C4-2B (cell line): ENCODE results near the gene PALB2.

Experiments
- ZFX ChIP-seq: fragments of 450-650 bp; IDR thresholded peaks from 2 replicates; pipeline ENCODE4 v1.6.1; 2017
- TF ChIP-seq, protein P1 (sequence below): fragments of 450-650 bp; conservative IDR thresholded peaks from 2 replicates; pipeline ENCODE4 v1.5.1; 2017; ENCODE audit warnings: mild to moderate bottlenecking

DNA sequence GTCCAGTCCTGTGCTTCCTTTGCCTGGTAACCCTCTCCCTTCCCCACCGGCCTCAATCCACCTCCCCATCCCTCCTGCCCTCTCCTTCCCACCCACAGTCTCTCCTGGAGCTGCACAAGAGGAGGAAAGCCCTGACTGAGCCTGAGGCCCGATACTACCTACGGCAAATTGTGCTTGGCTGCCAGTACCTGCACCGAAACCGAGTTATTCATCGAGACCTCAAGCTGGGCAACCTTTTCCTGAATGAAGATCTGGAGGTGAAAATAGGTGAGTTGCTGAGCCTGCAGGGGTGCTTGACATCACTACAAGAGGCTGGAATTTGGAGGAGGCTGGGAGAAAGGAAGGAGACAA, 38.9 kb upstream of the PALB2 start:
- TF ChIP-seq, protein P1, sequence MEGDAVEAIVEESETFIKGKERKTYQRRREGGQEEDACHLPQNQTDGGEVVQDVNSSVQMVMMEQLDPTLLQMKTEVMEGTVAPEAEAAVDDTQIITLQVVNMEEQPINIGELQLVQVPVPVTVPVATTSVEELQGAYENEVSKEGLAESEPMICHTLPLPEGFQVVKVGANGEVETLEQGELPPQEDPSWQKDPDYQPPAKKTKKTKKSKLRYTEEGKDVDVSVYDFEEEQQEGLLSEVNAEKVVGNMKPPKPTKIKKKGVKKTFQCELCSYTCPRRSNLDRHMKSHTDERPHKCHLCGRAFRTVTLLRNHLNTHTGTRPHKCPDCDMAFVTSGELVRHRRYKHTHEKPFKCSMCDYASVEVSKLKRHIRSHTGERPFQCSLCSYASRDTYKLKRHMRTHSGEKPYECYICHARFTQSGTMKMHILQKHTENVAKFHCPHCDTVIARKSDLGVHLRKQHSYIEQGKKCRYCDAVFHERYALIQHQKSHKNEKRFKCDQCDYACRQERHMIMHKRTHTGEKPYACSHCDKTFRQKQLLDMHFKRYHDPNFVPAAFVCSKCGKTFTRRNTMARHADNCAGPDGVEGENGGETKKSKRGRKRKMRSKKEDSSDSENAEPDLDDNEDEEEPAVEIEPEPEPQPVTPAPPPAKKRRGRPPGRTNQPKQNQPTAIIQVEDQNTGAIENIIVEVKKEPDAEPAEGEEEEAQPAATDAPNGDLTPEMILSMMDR, result no peak
- no peak for TF ChIP-seq ZFX
